ENCODE data around the gene YIPF3. TPM values are rescaled to one million over a fixed set of nuclear protein-coding genes. Genes with fewer than 3 reads are reported as not detected.

YIPF3 gene
- total and polyA plus RNA-seq, 2 donors (not counting 1 experiment from before 2014, with no cell fraction given) = 64.3 to 92.6 TPM

- H3K4me1 ChIP-seq (ENCODE audit: control insufficient read depth in 2 of 2, insufficient read depth in 2 of 2, low read length in 2 of 2) = peaks cover 0 to 6% of the 10 kb centered on the region in 2 donors
- ChIA-PET CTCF (interaction anchor here (0.6 to 8.0 kb wide), 3 partner anchors 11 to 230 kb away, joined by 3 to 69 read pairs (median 3); no protein-coding TSS in a partner anchor), POLR2A (interaction anchor here (0.5 kb wide), 1 partner anchor 124 kb away, joined by 3 read pairs; no protein-coding TSS in a partner anchor)
- no peak overlapping the region for H3K27ac Mint-ChIP-seq
- TF ChIP-seq EZH2 (IDR thresholded peaks at IDR 0.05; ENCODE audit: borderline replicate concordance, insufficient read depth, low read depth, low read length, poor library complexity, severe bottlenecking) (no peak), CTCF (IDR thresholded peaks at IDR 0.05) (no peak)
- H3K36me3 ChIP-seq (replicated peaks in 1 of 2; ENCODE audit: control extremely low read depth in 1 of 2, control insufficient read depth in 1 of 2, extremely low read depth in 1 of 2, insufficient read depth in 2 of 2, low read length in 1 of 2) = peaks cover 0 to 43% of the 10 kb centered on the region in 2 experiments
- H3K4me1 Mint-ChIP-seq = peaks cover 18% of the 10 kb centered on the region
- H2AFZ ChIP-seq (ENCODE audit: insufficient read depth, low read depth, low read length, poor library complexity, severe bottlenecking) = no peak overlapping the region
- H3K4me3 Mint-ChIP-seq = no peak overlapping the region
- H3K4me3 ChIP-seq (ENCODE audit: control extremely low read depth in 1 of 5, extremely low read depth in 1 of 5, insufficient read depth in 1 of 5, low read depth in 2 of 5, low read length in 4 of 5) = no peak overlapping the region
- DNase-seq (no peak), ATAC-seq (ENCODE audit: low read depth) (no peak)
- H3K27me3 ChIP-seq (replicated peaks in 1 of 4; ENCODE audit: control extremely low read depth in 1 of 4, control insufficient read depth in 3 of 4, insufficient read depth in 4 of 4, low read length in 3 of 4) = no peaks in the 10 kb centered on the region
- no peak overlapping the region for H3K4me2 ChIP-seq (replicated peaks; ENCODE audit: low read depth, low read length, poor library complexity, severe bottlenecking)
- WGBS (ENCODE audit: insufficient coverage) = 100% methylated on average over 2 of the region's 7 CpGs
- no peak overlapping the region for H3K27ac ChIP-seq (ENCODE audit: low read length in 2 of 2)
- H3K27me3 Mint-ChIP-seq = no peaks in the 10 kb centered on the region
- no peaks in the 10 kb centered on the region for H3K9me3 ChIP-seq (ENCODE audit: control extremely low read depth in 1 of 3, control insufficient read depth in 2 of 3, insufficient read depth in 1 of 3, low read length in 2 of 3)
- no peaks in the 10 kb centered on the region for H3K9me3 Mint-ChIP-seq (ENCODE audit: insufficient read depth)
- intact Hi-C loops (cut with micrococcal nuclease) = no loop called here
- H3K79me2 ChIP-seq (ENCODE audit: control insufficient read depth, insufficient read depth, low read length) = peaks cover 30% of the 10 kb centered on the region
- no peaks in the 10 kb centered on the region for H4K20me1 ChIP-seq (ENCODE audit: control insufficient read depth, insufficient read depth, low read length, poor library complexity, severe bottlenecking)
- no peak overlapping the region for H3K9ac ChIP-seq (ENCODE audit: low read length)
These were observed 22.9 kb downstream of the YIPF3 start for GRCh38 chr6:43493833-43494232.

DNA sequence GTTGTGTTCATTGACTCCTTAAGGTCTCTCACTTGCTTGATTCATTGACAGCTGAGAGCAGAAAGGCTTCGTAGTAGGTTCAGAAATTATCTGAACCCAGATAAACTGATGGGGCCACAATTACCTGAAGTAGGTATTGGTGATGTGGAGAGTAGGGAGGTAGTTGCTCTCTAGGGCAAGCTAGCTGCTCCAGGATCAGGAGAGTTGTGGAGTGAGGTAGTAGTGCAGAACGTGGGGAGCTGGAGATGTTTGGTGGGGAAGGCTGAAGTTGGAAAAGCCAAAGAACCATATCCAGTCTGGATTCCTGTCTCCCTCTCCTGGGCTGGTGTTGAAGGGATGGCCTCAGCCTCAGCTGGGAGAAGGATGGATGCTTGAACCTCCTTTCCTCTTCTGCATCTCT, 23.5 kb downstream of the YIPF3 start:
- peaks cover 18% of the 10 kb centered on the region for H3K4me1 Mint-ChIP-seq
- Histone ChIP-seq H3K9ac (ENCODE audit: low read length) (no peak overlapping the region), H3K4me1 (ENCODE audit: control insufficient read depth in 2 of 2, insufficient read depth in 2 of 2, low read length in 2 of 2) (peaks cover 0 to 6% of the 10 kb centered on the region in 2 donors), H3K4me2 (replicated peaks; ENCODE audit: low read depth, low read length, poor library complexity, severe bottlenecking) (no peak overlapping the region), H3K4me3 (ENCODE audit: control extremely low read depth in 1 of 5, extremely low read depth in 1 of 5, insufficient read depth in 1 of 5, low read depth in 2 of 5, low read length in 4 of 5) (no peak overlapping the region), H3K9me3 (ENCODE audit: control extremely low read depth in 1 of 3, control insufficient read depth in 2 of 3, insufficient read depth in 1 of 3, low read length in 2 of 3) (no peaks in the 10 kb centered on the region), H3K27me3 (replicated peaks in 1 of 4; ENCODE audit: control extremely low read depth in 1 of 4, control insufficient read depth in 3 of 4, insufficient read depth in 4 of 4, low read length in 3 of 4) (no peaks in the 10 kb centered on the region), H3K36me3 (replicated peaks in 1 of 2; ENCODE audit: control extremely low read depth in 1 of 2, control insufficient read depth in 1 of 2, extremely low read depth in 1 of 2, insufficient read depth in 2 of 2, low read length in 1 of 2) (peaks cover 0 to 36% of the 10 kb centered on the region in 2 experiments), H4K20me1 (ENCODE audit: control insufficient read depth, insufficient read depth, low read length, poor library complexity, severe bottlenecking) (no peaks in the 10 kb centered on the region), H3K27ac (ENCODE audit: low read length in 2 of 2) (no peak overlapping the region), H2AFZ (ENCODE audit: insufficient read depth, low read depth, low read length, poor library complexity, severe bottlenecking) (no peak overlapping the region), H3K79me2 (ENCODE audit: control insufficient read depth, insufficient read depth, low read length) (peaks cover 30% of the 10 kb centered on the region)
- POLR2A ChIA-PET = interaction anchor here (0.5 to 0.6 kb wide), 2 partner anchors 22 to 125 kb away, joined by 3 read pairs; no protein-coding TSS in a partner anchor
- H3K27me3 Mint-ChIP-seq = no peaks in the 10 kb centered on the region
- intact Hi-C loops (cut with micrococcal nuclease) = no loop called here
- TF ChIP-seq CTCF (IDR thresholded peaks at IDR 0.05) (no peak), EZH2 (IDR thresholded peaks at IDR 0.05; ENCODE audit: borderline replicate concordance, insufficient read depth, low read depth, low read length, poor library complexity, severe bottlenecking) (no peak)
- no peak overlapping the region for H3K27ac Mint-ChIP-seq
- CTCF ChIA-PET = interaction anchor here (0.6 to 8.0 kb wide), 4 partner anchors 9 to 700 kb away, joined by 3 to 69 read pairs (median 3); no protein-coding TSS in a partner anchor
- WGBS (ENCODE audit: insufficient coverage) = 100% methylated on average over 2 of the region's 2 CpGs
- no peak for ATAC-seq (ENCODE audit: low read depth)
- H3K4me3 Mint-ChIP-seq = no peak overlapping the region
- no peaks in the 10 kb centered on the region for H3K9me3 Mint-ChIP-seq (ENCODE audit: insufficient read depth)
- DNase-seq = no peak

Measured in B cell (primary cell).